ENCODE data around the gene SPATA32. TPM values are rescaled to one million over a fixed set of nuclear protein-coding genes. Genes with fewer than 3 reads are reported as not detected.

The SPATA32 gene
- total RNA-seq, 3 donors from 2014 or later: 0.44 TPM; not detected in 2

GRCh38 chr17:45282683-45283644 lies 21.1 kb upstream of the SPATA32 start:
- no peak for DNase-seq (ENCODE audit: low spot score in 2 of 2)
- no peaks in the 10 kb centered on the region for H3K36me3 ChIP-seq
- peak overlapping the region in 1 of 2 donors; percentile 77 for H3K27ac ChIP-seq
- peaks cover 3 to 4% of the 10 kb centered on the region in 2 donors for H3K4me1 ChIP-seq
- H3K9me3 ChIP-seq: no peaks in the 10 kb centered on the region
- intact Hi-C loops (cut with DNase I; ENCODE audit: low total_unique reads): no loop called here
- no peak overlapping the region for H3K4me3 ChIP-seq
- TF ChIP-seq POLR2A (IDR thresholded peaks at IDR 0.05) (no peak), POLR2AphosphoS5 (IDR thresholded peaks at IDR 0.05) (no peak)
- H3K27me3 ChIP-seq: no peaks in the 10 kb centered on the region

- Histone ChIP-seq H3K9me3 (no peaks in the 10 kb centered on the region), H3K4me1 (peaks cover 0 to 6% of the 10 kb centered on the region in 2 donors), H3K27me3 (no peaks in the 10 kb centered on the region), H3K27ac (no peak overlapping the region), H3K4me3 (no peak overlapping the region), H3K36me3 (no peaks in the 10 kb centered on the region)
- intact Hi-C loops (cut with DNase I; ENCODE audit: low total_unique reads): no loop called here
- no peak for TF ChIP-seq POLR2AphosphoS5 (IDR thresholded peaks at IDR 0.05)
- no peak for TF ChIP-seq CTCF (IDR thresholded peaks at IDR 0.05)
- no peak for TF ChIP-seq POLR2A (IDR thresholded peaks at IDR 0.05)
- no peak for DNase-seq (ENCODE audit: low spot score in 2 of 2)
Observed at GRCh38 chr17:45279898-45280297, 18.0 kb upstream of the SPATA32 start.

- no peak overlapping the region for H3K4me3 ChIP-seq
- H3K27ac ChIP-seq: peak overlapping the region; percentile 75 to 79
- no peak for DNase-seq (ENCODE audit: low spot score in 2 of 2)
- H3K27me3 ChIP-seq: no peaks in the 10 kb centered on the region
- no peaks in the 10 kb centered on the region for H3K9me3 ChIP-seq
- no peak for TF ChIP-seq POLR2A (IDR thresholded peaks at IDR 0.05)
- TF ChIP-seq CTCF (IDR thresholded peaks at IDR 0.05): no peak
- TF ChIP-seq POLR2AphosphoS5 (IDR thresholded peaks at IDR 0.05): no peak
- H3K4me1 ChIP-seq: peaks cover 0 to 6% of the 10 kb centered on the region in 2 donors
- intact Hi-C loops (cut with DNase I; ENCODE audit: low total_unique reads): no loop called here
- H3K36me3 ChIP-seq: no peaks in the 10 kb centered on the region
Observed at GRCh38 chr17:45277992-45278391, 16.1 kb upstream of the SPATA32 start.

GRCh38 chr17:45277216-45277849 lies 15.4 kb upstream of the SPATA32 start:
- peak; percentile 90 for DNase-seq (ENCODE audit: low spot score in 2 of 2)
- Histone ChIP-seq H3K27me3 (no peaks in the 10 kb centered on the region), H3K9me3 (no peaks in the 10 kb centered on the region), H3K36me3 (no peaks in the 10 kb centered on the region), H3K4me3 (peak overlapping the region in 1 of 3 donors; percentile 15), H3K4me1 (peaks cover 0 to 6% of the 10 kb centered on the region in 2 donors), H3K27ac (peak overlapping the region; percentile 75 to 79)
- intact Hi-C loops (cut with DNase I; ENCODE audit: low total_unique reads): no loop called here
- peak; percentile 74 to 91 (median 90) for TF ChIP-seq CTCF (IDR thresholded peaks at IDR 0.05)
- peak; percentile 59 to 83 (median 60) for TF ChIP-seq POLR2AphosphoS5 (IDR thresholded peaks at IDR 0.05)
- no peak for TF ChIP-seq POLR2A (IDR thresholded peaks at IDR 0.05)

- H3K4me1 ChIP-seq: peaks cover 0 to 6% of the 10 kb centered on the region in 2 donors
- no peak overlapping the region for H3K4me3 ChIP-seq
- no peaks in the 10 kb centered on the region for H3K9me3 ChIP-seq
- intact Hi-C loops (cut with DNase I; ENCODE audit: low total_unique reads): no loop called here
- H3K36me3 ChIP-seq: no peaks in the 10 kb centered on the region
- no peak for DNase-seq (ENCODE audit: low spot score in 2 of 2)
- TF ChIP-seq POLR2A (IDR thresholded peaks at IDR 0.05) (no peak), POLR2AphosphoS5 (IDR thresholded peaks at IDR 0.05) (no peak), CTCF (IDR thresholded peaks at IDR 0.05) (no peak)
- H3K27ac ChIP-seq: peak overlapping the region in 1 of 2 donors; percentile 7
- no peaks in the 10 kb centered on the region for H3K27me3 ChIP-seq
Observed at GRCh38 chr17:45276031-45276430, 14.1 kb upstream of the SPATA32 start.

Data from breast epithelium (tissue), 4 donors.